AG09309 (cell line): ENCODE measurements around the gene TTI1.

ENCODE experiments used
- DNase-seq: peaks from one replicate; pipeline ENCODE4 v3.0.0-alpha.2; 2010; ENCODE audit warnings: low read depth
- H3K4me3 ChIP-seq: 2 replicates; pipeline ENCODE4 v1.5.1; 2011; ENCODE audit warnings: mild to moderate bottlenecking, low read depth, low read length, moderate library complexity; ENCODE audit not compliant: control insufficient read depth
- CTCF ChIP-seq: IDR thresholded peaks from 2 replicates; pipeline ENCODE4 v1.5.1; 2011; ENCODE audit warnings: mild to moderate bottlenecking, low read depth, low read length, inconsistent platforms; ENCODE audit not compliant: insufficient read depth, control insufficient read depth; ENCODE audit errors: missing control alignments

Gene TTI1

GRCh38 chr20:38065764-38066375 is 32.6 kb upstream of the TTI1 start:
- no peak for TF ChIP-seq CTCF
- no peak for DNase-seq
- no peak overlapping the region for H3K4me3 ChIP-seq

- no peak for TF ChIP-seq CTCF
- DNase-seq: no peak
- H3K4me3 ChIP-seq: no peak overlapping the region
Measured at GRCh38 chr20:38063911-38064530, 30.8 kb upstream of the TTI1 start.

- H3K4me3 ChIP-seq: no peak overlapping the region
- DNase-seq: no peak
- TF ChIP-seq CTCF: no peak
Measured at GRCh38 chr20:38062890-38063289, 29.6 kb upstream of the TTI1 start.

- DNase-seq: no peak
- TF ChIP-seq CTCF: no peak
- H3K4me3 ChIP-seq: no peak overlapping the region
Measured at GRCh38 chr20:38061109-38061508, 27.9 kb upstream of the TTI1 start.

GRCh38 chr20:38060536-38060935 is 27.3 kb upstream of the TTI1 start:
- no peak for TF ChIP-seq CTCF
- no peak for DNase-seq
- no peak overlapping the region for H3K4me3 ChIP-seq

GRCh38 chr20:38059832-38060231 is 26.6 kb upstream of the TTI1 start:
- H3K4me3 ChIP-seq: no peak overlapping the region
- no peak for TF ChIP-seq CTCF
- DNase-seq: no peak
